Measurements from ENCODE around the gene MUC5B.

MUC5B gene

DNA sequence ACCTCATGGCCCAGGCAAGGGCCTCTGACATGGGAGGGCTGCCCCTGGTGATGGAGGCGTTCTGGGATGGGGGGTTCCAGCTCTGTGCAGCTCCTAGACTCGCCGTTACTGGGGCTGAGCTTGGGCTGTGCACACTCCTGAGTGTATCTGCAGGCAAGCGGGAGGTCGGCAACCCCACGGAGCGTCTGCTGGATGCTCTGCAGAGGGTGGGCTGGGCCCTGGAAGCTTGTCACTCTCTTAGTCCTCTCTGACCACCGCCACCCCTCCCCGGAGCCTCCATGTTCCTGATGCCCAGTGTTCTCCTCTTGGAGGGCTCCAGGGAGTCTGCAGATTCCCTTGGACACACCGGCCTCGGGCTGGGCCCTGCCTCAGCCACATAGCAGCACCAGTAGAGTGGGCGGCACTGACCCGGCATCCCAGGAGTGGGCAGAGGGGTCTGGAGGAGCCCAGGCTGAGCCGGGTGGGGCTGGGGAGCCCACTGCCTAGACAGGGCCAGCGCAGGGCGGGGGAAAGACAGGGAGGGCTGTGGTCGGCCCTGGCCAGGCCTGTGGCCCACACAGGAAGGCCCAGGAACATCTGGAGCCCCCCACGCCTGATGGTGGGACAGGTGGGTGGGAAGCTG is 20.6 kb upstream of the MUC5B start:
- Histone ChIP-seq H3K27me3 (replicated peaks in 2 of 5; ENCODE audit: control insufficient read depth in 4 of 5, insufficient read depth in 5 of 5, low read length in 4 of 5) (peaks cover 0 to 12% (median 0%) of the 10 kb centered on the region in 5 experiments), H3K9me3 (ENCODE audit: control extremely low read depth in 1 of 5, control insufficient read depth in 4 of 5, insufficient read depth in 2 of 5, low read depth in 1 of 5, low read length in 4 of 5) (no peaks in the 10 kb centered on the region), H3K4me3 (ENCODE audit: control insufficient read depth in 1 of 7, extremely low read depth in 1 of 7, insufficient read depth in 4 of 7, low read depth in 2 of 7, low read length in 6 of 7) (no peak overlapping the region), H3K4me1 (ENCODE audit: control extremely low read depth in 1 of 4, control insufficient read depth in 4 of 4, insufficient read depth in 4 of 4, low read length in 3 of 4) (no peaks in the 10 kb centered on the region), H3K27ac (ENCODE audit: insufficient read depth in 1 of 2, low read depth in 1 of 2, low read length in 2 of 2, poor library complexity in 1 of 2, severe bottlenecking in 2 of 2) (no peak overlapping the region), H3K36me3 (ENCODE audit: control insufficient read depth in 4 of 4, insufficient read depth in 4 of 4, low read length in 3 of 4) (no peaks in the 10 kb centered on the region)
- POLR2A ChIA-PET = interaction anchor here (0.6 kb wide), 1 partner anchor 17 kb away, joined by 3 read pairs; no protein-coding TSS in a partner anchor
- DNase-seq = peak; percentile 15 to 56 (median 39)
- CTCF ChIA-PET = interaction anchor here (0.9 to 1.5 kb wide), 4 partner anchors 10 to 373 kb away, joined by 3 to 4 read pairs (median 4); no protein-coding TSS in a partner anchor
- WGBS (ENCODE audit: insufficient coverage) = 62% methylated on average over 15 of the region's 18 CpGs

DNA sequence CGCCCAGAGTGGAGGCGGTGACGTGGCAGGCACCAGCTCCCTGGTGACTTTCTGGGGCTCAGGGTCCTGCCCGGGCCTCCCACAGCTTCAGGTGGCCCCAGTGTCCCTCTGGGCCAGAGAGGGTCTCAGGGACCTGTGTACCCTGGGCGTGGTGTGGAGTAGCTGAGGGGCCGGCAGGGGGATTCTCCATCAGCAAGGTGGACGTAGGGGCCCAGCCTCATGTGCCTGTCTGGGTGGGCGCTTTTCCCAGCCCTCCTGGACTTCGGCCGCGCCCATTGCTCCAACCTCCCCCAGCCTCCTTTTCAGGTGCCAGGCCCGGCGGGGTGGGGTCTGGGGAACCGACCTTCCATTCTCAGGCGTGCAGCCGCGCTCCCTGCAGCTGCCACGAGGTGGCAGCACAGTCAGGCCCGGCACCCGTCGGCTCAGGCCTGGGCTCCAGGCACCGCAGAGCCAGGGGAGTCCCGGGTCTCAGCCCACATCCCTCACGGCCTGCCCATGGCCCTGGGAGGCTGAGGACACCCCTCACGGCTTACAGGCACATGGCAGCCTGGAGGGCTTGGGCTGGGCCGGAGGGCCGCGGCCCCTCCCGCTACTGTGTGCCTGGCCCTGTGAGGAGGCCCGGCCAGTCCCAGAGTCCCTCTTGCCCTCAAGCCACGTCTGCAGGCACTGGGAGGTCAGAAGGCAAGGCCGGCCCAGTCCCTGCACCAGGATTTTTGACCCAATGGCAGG is 19.9 kb upstream of the MUC5B start:
- H3K4me3 ChIP-seq (ENCODE audit: control insufficient read depth in 1 of 7, extremely low read depth in 1 of 7, insufficient read depth in 4 of 7, low read depth in 2 of 7, low read length in 6 of 7) = no peak overlapping the region
- H3K4me1 ChIP-seq (ENCODE audit: control extremely low read depth in 1 of 4, control insufficient read depth in 4 of 4, insufficient read depth in 4 of 4, low read length in 3 of 4) = no peaks in the 10 kb centered on the region
- peak; percentile 25 to 69 (median 59) for DNase-seq
- CTCF ChIA-PET = interaction anchor here (0.9 to 1.5 kb wide), 5 partner anchors 10 to 372 kb away, joined by 3 to 4 read pairs (median 4); no protein-coding TSS in a partner anchor
- H3K9me3 ChIP-seq (ENCODE audit: control extremely low read depth in 1 of 5, control insufficient read depth in 4 of 5, insufficient read depth in 2 of 5, low read depth in 1 of 5, low read length in 4 of 5) = no peaks in the 10 kb centered on the region
- POLR2A ChIA-PET = interaction anchor here (0.6 kb wide), 1 partner anchor 16 kb away, joined by 3 read pairs; no protein-coding TSS in a partner anchor
- H3K27me3 ChIP-seq (replicated peaks in 2 of 5; ENCODE audit: control insufficient read depth in 4 of 5, insufficient read depth in 5 of 5, low read length in 4 of 5) = peaks cover 0 to 12% (median 0%) of the 10 kb centered on the region in 5 experiments
- H3K36me3 ChIP-seq (ENCODE audit: control insufficient read depth in 4 of 4, insufficient read depth in 4 of 4, low read length in 3 of 4) = no peaks in the 10 kb centered on the region
- 21% methylated on average over 30 of the region's 32 CpGs for WGBS (ENCODE audit: insufficient coverage)
- no peak overlapping the region for H3K27ac ChIP-seq (ENCODE audit: insufficient read depth in 1 of 2, low read depth in 1 of 2, low read length in 2 of 2, poor library complexity in 1 of 2, severe bottlenecking in 2 of 2)

DNA sequence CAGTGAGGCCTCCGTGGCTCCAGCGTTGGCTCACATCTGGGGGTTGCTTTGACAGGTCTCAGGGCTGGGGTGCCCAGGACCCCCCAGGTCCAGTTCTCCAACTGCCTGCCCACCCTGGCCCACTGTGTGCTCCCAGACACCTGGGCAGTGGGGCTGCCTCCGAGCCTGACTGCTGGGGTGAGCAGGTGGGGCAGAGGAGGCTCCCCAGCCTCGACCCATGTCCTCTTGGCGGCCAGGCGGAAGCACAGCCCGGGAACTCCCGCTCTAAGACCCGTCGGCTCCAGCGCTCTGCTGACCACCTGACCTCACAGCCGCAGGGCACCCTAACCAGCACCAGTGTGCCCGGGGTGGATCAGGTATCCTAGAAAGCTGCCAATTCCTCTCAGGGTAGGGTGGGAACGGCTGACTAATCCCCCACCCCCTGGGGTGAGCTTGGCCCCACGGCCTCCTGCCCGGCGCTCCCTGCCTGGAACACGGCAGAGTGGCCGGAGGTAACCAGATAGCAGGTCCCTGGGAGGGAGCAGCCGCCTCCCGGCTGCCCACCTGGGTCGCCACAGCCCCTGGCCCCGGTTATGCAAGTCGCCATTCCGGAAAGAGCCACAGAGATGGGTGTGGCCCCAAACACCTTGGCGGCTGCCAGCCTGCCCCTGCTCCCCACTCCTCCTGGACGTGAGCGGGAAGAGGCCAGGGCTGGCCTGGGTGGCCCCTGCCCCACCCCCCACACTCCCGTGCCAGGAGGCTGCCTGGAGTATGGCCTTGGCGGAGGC is 19.2 kb upstream of the MUC5B start:
- H3K27ac ChIP-seq (ENCODE audit: insufficient read depth in 1 of 2, low read depth in 1 of 2, low read length in 2 of 2, poor library complexity in 1 of 2, severe bottlenecking in 2 of 2) = no peak overlapping the region
- POLR2A ChIA-PET = no interaction called here
- peaks cover 0 to 12% (median 0%) of the 10 kb centered on the region in 5 experiments for H3K27me3 ChIP-seq (replicated peaks in 2 of 5; ENCODE audit: control insufficient read depth in 4 of 5, insufficient read depth in 5 of 5, low read length in 4 of 5)
- WGBS (ENCODE audit: insufficient coverage) = 83% methylated on average over 23 of the region's 30 CpGs
- no peaks in the 10 kb centered on the region for H3K9me3 ChIP-seq (ENCODE audit: control extremely low read depth in 1 of 5, control insufficient read depth in 4 of 5, insufficient read depth in 2 of 5, low read depth in 1 of 5, low read length in 4 of 5)
- CTCF ChIA-PET = interaction anchor here (0.7 to 1.1 kb wide), 6 partner anchors 10 to 314 kb away, joined by 3 to 8 read pairs (median 3); partner anchors contain the start of gene MUC5AC
- no peak overlapping the region for H3K4me3 ChIP-seq (ENCODE audit: control insufficient read depth in 1 of 7, extremely low read depth in 1 of 7, insufficient read depth in 4 of 7, low read depth in 2 of 7, low read length in 6 of 7)
- no peak for DNase-seq
- H3K36me3 ChIP-seq (ENCODE audit: control insufficient read depth in 4 of 4, insufficient read depth in 4 of 4, low read length in 3 of 4) = no peaks in the 10 kb centered on the region
- no peaks in the 10 kb centered on the region for H3K4me1 ChIP-seq (ENCODE audit: control extremely low read depth in 1 of 4, control insufficient read depth in 4 of 4, insufficient read depth in 4 of 4, low read length in 3 of 4)

DNA sequence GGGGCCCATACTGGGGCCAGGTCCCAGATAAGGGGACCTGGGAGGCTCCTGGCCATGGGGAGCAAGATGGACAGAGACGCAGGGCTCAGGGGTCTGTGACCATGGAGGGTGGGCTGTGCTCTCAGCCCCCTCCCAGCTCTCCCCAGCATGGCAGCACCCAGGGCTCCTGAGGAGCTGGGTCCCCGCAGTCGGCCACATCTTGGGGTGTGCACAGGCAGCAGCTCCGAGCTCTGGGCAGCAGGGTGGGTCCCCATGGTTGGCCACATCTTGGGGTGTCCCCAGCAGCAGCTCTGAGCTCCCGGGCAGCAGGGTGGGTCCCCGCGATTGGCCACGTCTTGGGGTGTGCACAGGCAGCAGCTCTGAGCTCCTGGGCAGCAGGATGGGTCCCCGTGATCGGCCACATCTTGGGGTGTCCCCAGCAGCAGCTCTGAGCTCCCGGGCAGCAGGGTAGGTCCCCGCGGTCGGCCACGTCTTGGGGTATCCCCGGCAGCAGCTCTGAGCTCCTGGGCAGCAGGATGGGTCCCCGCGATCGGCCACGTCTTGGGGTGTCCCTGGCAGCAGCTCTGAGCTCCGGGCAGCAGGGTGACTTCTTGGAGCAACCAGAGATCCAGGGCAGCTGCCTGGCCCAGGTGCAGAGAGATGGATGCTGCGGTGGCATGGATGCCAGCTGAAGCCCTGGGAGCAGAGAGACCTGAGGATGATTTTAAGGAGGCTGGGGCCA is 18.3 kb upstream of the MUC5B start:
- H3K4me1 ChIP-seq (ENCODE audit: control extremely low read depth in 1 of 4, control insufficient read depth in 4 of 4, insufficient read depth in 4 of 4, low read length in 3 of 4) = no peaks in the 10 kb centered on the region
- ChIA-PET CTCF (interaction anchor here (0.6 to 1.1 kb wide), 5 partner anchors 9 to 310 kb away, joined by 3 to 8 read pairs (median 3); partner anchors contain the start of gene MUC5AC), POLR2A (no interaction called here)
- peaks cover 0 to 1% (median 0%) of the 10 kb centered on the region in 5 experiments for H3K9me3 ChIP-seq (ENCODE audit: control extremely low read depth in 1 of 5, control insufficient read depth in 4 of 5, insufficient read depth in 2 of 5, low read depth in 1 of 5, low read length in 4 of 5)
- 85% methylated on average over 21 of the region's 22 CpGs for WGBS (ENCODE audit: insufficient coverage)
- peaks cover 0 to 12% (median 0%) of the 10 kb centered on the region in 5 experiments for H3K27me3 ChIP-seq (replicated peaks in 2 of 5; ENCODE audit: control insufficient read depth in 4 of 5, insufficient read depth in 5 of 5, low read length in 4 of 5)
- DNase-seq = no peak
- no peak overlapping the region for H3K27ac ChIP-seq (ENCODE audit: insufficient read depth in 1 of 2, low read depth in 1 of 2, low read length in 2 of 2, poor library complexity in 1 of 2, severe bottlenecking in 2 of 2)
- no peaks in the 10 kb centered on the region for H3K36me3 ChIP-seq (ENCODE audit: control insufficient read depth in 4 of 4, insufficient read depth in 4 of 4, low read length in 3 of 4)
- H3K4me3 ChIP-seq (ENCODE audit: control insufficient read depth in 1 of 7, extremely low read depth in 1 of 7, insufficient read depth in 4 of 7, low read depth in 2 of 7, low read length in 6 of 7) = no peak overlapping the region

DNA sequence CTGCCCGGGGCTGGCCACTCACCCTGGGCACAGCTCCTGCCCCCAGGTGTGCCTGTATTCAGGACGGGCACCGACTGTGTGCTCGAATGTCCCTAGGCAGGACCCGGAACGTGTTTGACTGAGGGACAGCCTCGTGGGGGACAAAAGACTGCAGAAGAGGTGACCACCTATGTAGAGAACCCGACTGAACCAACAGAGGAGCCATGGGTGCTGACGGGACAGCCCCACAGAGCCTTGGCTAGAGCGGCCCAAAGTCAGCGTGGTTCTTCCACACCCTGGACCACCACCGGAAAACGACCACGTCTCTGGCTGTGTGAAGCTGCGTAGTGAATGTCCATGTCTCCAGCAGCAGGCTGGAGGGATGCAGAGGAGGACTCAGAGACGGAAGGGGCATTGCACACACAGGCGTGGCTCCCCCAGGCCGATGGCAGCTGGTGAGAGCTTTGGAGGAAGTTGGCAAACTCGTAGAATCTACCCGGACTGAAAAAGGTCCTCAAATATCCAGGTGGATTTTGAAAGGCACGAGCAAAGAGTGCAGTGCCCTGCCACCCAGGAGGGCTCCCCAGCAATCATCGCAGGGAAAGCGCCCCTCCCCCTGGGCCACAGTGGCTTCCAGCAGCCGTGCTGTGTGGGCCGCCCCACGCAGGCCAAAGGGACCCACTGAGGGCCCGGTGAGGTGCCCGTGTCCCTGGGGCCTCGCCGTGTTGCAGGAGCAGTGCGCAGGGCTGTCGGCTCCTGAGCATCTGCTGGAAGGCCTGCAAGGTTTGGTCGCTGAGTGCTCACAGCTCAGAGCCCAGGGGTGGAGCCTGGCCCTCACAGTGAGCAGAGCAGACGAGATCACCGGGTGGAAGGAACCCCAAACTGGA is 17.5 kb upstream of the MUC5B start:
- Histone ChIP-seq H3K27me3 (replicated peaks in 2 of 5; ENCODE audit: control insufficient read depth in 4 of 5, insufficient read depth in 5 of 5, low read length in 4 of 5) (peaks cover 0 to 13% (median 0%) of the 10 kb centered on the region in 5 experiments), H3K36me3 (ENCODE audit: control insufficient read depth in 4 of 4, insufficient read depth in 4 of 4, low read length in 3 of 4) (no peaks in the 10 kb centered on the region), H3K4me1 (ENCODE audit: control extremely low read depth in 1 of 4, control insufficient read depth in 4 of 4, insufficient read depth in 4 of 4, low read length in 3 of 4) (no peaks in the 10 kb centered on the region), H3K9me3 (ENCODE audit: control extremely low read depth in 1 of 5, control insufficient read depth in 4 of 5, insufficient read depth in 2 of 5, low read depth in 1 of 5, low read length in 4 of 5) (peaks cover 0 to 3% (median 0%) of the 10 kb centered on the region in 5 experiments), H3K27ac (ENCODE audit: insufficient read depth in 1 of 2, low read depth in 1 of 2, low read length in 2 of 2, poor library complexity in 1 of 2, severe bottlenecking in 2 of 2) (no peak overlapping the region), H3K4me3 (ENCODE audit: control insufficient read depth in 1 of 7, extremely low read depth in 1 of 7, insufficient read depth in 4 of 7, low read depth in 2 of 7, low read length in 6 of 7) (no peak overlapping the region)
- DNase-seq = no peak
- ChIA-PET POLR2A (no interaction called here), CTCF (interaction anchor here (0.6 kb wide), 1 partner anchor 231 kb away, joined by 3 read pairs; no protein-coding TSS in a partner anchor)
- WGBS (ENCODE audit: insufficient coverage) = 85% methylated on average over 32 of the region's 35 CpGs

DNA sequence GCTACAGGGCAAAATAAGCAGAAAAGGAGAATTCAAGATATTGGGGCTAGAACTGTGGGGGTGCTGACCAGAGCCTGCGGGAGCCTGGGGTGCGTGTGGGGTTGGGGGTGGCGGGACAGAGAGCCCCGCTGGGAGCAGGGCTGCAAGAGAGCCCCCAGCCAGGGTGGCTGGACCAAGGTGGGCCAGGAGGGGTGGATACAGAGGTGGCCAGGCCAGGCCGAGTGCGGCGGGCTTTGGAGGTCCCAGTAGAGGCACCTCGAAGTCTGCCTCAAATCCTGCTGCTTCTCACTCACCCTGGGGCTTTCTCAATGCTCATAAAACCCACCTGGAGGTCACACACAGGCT is 16.9 kb upstream of the MUC5B start:
- Histone ChIP-seq H3K36me3 (ENCODE audit: control insufficient read depth in 4 of 4, insufficient read depth in 4 of 4, low read length in 3 of 4) (no peaks in the 10 kb centered on the region), H3K4me3 (ENCODE audit: control insufficient read depth in 1 of 7, extremely low read depth in 1 of 7, insufficient read depth in 4 of 7, low read depth in 2 of 7, low read length in 6 of 7) (no peak overlapping the region), H3K27ac (ENCODE audit: insufficient read depth in 1 of 2, low read depth in 1 of 2, low read length in 2 of 2, poor library complexity in 1 of 2, severe bottlenecking in 2 of 2) (no peak overlapping the region), H3K4me1 (ENCODE audit: control extremely low read depth in 1 of 4, control insufficient read depth in 4 of 4, insufficient read depth in 4 of 4, low read length in 3 of 4) (no peaks in the 10 kb centered on the region), H3K9me3 (ENCODE audit: control extremely low read depth in 1 of 5, control insufficient read depth in 4 of 5, insufficient read depth in 2 of 5, low read depth in 1 of 5, low read length in 4 of 5) (peaks cover 0 to 7% (median 5%) of the 10 kb centered on the region in 5 experiments), H3K27me3 (replicated peaks in 2 of 5; ENCODE audit: control insufficient read depth in 4 of 5, insufficient read depth in 5 of 5, low read length in 4 of 5) (peaks cover 0 to 14% (median 0%) of the 10 kb centered on the region in 5 experiments)
- no peak for DNase-seq
- WGBS (ENCODE audit: insufficient coverage) = 96% methylated on average over 7 of the region's 8 CpGs
- POLR2A ChIA-PET = no interaction called here
- CTCF ChIA-PET = no interaction called here
